ENCODE results near the gene CD180. TPM values are rescaled to one million over a fixed set of nuclear protein-coding genes. Genes with fewer than 3 reads are reported as not detected.

Gene CD180
- total RNA-seq, 4 donors from 2014 or later, result 0.27 to 2.2 (median 1.2) TPM; not detected in 1

GRCh38 chr5:67190861-67191260 lies 5.7 kb downstream of the CD180 start:
- no peaks in the 10 kb centered on the region for H3K9me3 ChIP-seq
- H3K36me3 ChIP-seq, result no peaks in the 10 kb centered on the region
- H3K4me3 ChIP-seq, result no peak overlapping the region
- WGBS, 2 donors (ENCODE audit: low coverage in 1 of 2), result 65% methylated on average over 5 of the region's 5 CpGs; no CpG with 5 or more reads in 1 of the 2 donors
- H3K27me3 ChIP-seq, result no peaks in the 10 kb centered on the region
- peaks cover 0 to 14% (median 0%) of the 10 kb centered on the region in 3 donors for H3K4me1 ChIP-seq
- ATAC-seq, result no peak
- H3K27ac ChIP-seq, result no peak overlapping the region
- TF ChIP-seq CTCF (IDR thresholded peaks at IDR 0.05) (no peak), POLR2AphosphoS5 (IDR thresholded peaks at IDR 0.05) (no peak), EP300 (IDR thresholded peaks at IDR 0.05) (no peak), POLR2A (IDR thresholded peaks at IDR 0.05) (no peak)

DNA sequence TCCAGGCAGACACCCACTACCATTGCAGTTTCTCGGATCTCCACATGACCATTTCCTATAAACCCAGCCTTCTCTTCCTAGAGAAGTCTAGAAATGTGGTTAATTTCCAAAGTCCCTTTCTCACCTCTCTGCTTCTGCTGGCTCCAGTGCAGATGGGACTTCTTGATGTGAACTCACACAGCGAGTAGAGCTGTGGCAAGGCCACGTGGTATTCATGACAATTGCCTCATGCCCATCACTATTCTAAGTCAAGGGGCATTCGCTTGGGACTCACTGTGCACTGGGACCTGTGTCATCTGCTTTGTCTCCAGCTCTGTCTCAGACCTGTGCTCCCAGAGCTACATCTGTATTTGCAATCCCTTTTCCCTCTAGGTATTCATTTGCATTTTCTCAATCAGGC lies 6.2 kb downstream of the CD180 start:
- no peak for ATAC-seq

GRCh38 chr5:67189931-67190330 lies 6.7 kb downstream of the CD180 start:
- Histone ChIP-seq H3K27ac (no peak overlapping the region), H3K9me3 (no peaks in the 10 kb centered on the region), H3K4me3 (no peak overlapping the region), H3K27me3 (no peaks in the 10 kb centered on the region), H3K36me3 (no peaks in the 10 kb centered on the region), H3K4me1 (peaks cover 0 to 14% (median 0%) of the 10 kb centered on the region in 3 donors)
- no peak for ATAC-seq
- no peak for TF ChIP-seq EP300 (IDR thresholded peaks at IDR 0.05)
- no peak for TF ChIP-seq POLR2AphosphoS5 (IDR thresholded peaks at IDR 0.05)
- WGBS, 2 donors (ENCODE audit: low coverage in 1 of 2), result 71% methylated on average over 1 of the region's 1 CpG; no CpG with 5 or more reads in 1 of the 2 donors

More for the DNA sequence above, 6.2 kb downstream of the CD180 start:
- Histone ChIP-seq H3K4me1 (peaks cover 0 to 14% (median 0%) of the 10 kb centered on the region in 3 donors), H3K4me3 (no peak overlapping the region), H3K9me3 (no peaks in the 10 kb centered on the region), H3K27ac (no peak overlapping the region), H3K27me3 (no peaks in the 10 kb centered on the region), H3K36me3 (no peaks in the 10 kb centered on the region)
- whole genome bisulfite sequencing, 2 donors (ENCODE audit: low coverage in 1 of 2), result 76 to 92% methylated on average over 3 to 4 of the region's 4 CpGs
- TF ChIP-seq POLR2AphosphoS5 (IDR thresholded peaks at IDR 0.05) (no peak), CTCF (IDR thresholded peaks at IDR 0.05) (no peak), EP300 (IDR thresholded peaks at IDR 0.05) (no peak), POLR2A (IDR thresholded peaks at IDR 0.05) (no peak)

DNA sequence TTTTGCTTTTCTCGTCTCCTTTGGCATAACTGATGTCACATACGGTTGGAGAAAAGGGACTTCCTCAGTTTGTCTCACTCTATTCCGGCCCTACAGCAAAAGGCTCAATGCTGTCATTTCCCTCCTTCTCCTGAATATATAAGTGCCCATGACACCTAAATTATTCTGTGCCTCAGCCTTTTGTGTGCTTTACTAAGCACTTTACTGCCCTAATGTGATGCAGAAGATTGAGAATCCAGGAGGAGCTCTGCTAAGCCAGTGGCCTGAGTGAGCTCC lies 7.6 kb downstream of the CD180 start:
- no peak for ATAC-seq
- Histone ChIP-seq H3K27ac (no peak overlapping the region), H3K4me3 (no peak overlapping the region), H3K9me3 (no peaks in the 10 kb centered on the region), H3K4me1 (peaks cover 0 to 14% (median 0%) of the 10 kb centered on the region in 3 donors), H3K27me3 (no peaks in the 10 kb centered on the region), H3K36me3 (no peaks in the 10 kb centered on the region)
- WGBS, 2 donors (ENCODE audit: low coverage in 1 of 2), result 80 to 93% methylated on average over 1 to 3 of the region's 3 CpGs
- TF ChIP-seq POLR2A (IDR thresholded peaks at IDR 0.05), result no peak
- TF ChIP-seq POLR2AphosphoS5 (IDR thresholded peaks at IDR 0.05), result no peak
- no peak for TF ChIP-seq CTCF (IDR thresholded peaks at IDR 0.05)
- TF ChIP-seq EP300 (IDR thresholded peaks at IDR 0.05), result no peak

- no peak for TF ChIP-seq POLR2A (IDR thresholded peaks at IDR 0.05)
- no peak for TF ChIP-seq EP300 (IDR thresholded peaks at IDR 0.05)
- no peak for TF ChIP-seq CTCF (IDR thresholded peaks at IDR 0.05)
- no peak for TF ChIP-seq POLR2AphosphoS5 (IDR thresholded peaks at IDR 0.05)
- WGBS, 2 donors (ENCODE audit: low coverage in 1 of 2), result 76 to 83% methylated on average over 5 to 7 of the region's 7 CpGs
- Histone ChIP-seq H3K4me1 (peaks cover 0 to 10% (median 0%) of the 10 kb centered on the region in 3 donors), H3K9me3 (no peaks in the 10 kb centered on the region), H3K27ac (no peak overlapping the region), H3K27me3 (no peaks in the 10 kb centered on the region), H3K4me3 (no peak overlapping the region), H3K36me3 (no peaks in the 10 kb centered on the region)
- no peak for ATAC-seq
These were observed 8.1 kb downstream of the CD180 start for GRCh38 chr5:67188274-67189078.
